ENCODE measurements around the gene LY6G5B. TPM values are rescaled to one million over a fixed set of nuclear protein-coding genes. Genes with fewer than 3 reads are reported as not detected.

LY6G5B gene
- 10 to 100 TPM; 16.1 to 25.0 TPM for total RNA-seq

GRCh38 chr6:31669676-31670075 lies at the start of gene LY6G5B:
TSS of gene LY6G5B (plus strand) at chr6:31669976. CDS start at chr6:31670951, 975 bp downstream.
- DNase-seq = no peak
- no peak for ATAC-seq
- H3K36me3 Mint-ChIP-seq = peaks cover 61% of the 10 kb centered on the region

GRCh38 chr6:31620586-31621319 lies 49.0 kb upstream of the LY6G5B start, which contains the start of gene PRRC2A:
TSS of gene PRRC2A (plus strand) at chr6:31620715. CDS start at chr6:31622790, 2,075 bp downstream.
- Mint-ChIP-seq H3K36me3 (peaks cover 51% of the 10 kb centered on the region), H3K27me3 (no peaks in the 10 kb centered on the region), H3K4me1 (peaks cover 45% of the 10 kb centered on the region), H3K27ac (peak within 1 kb of the TSS; percentile 96), H3K9me3 (ENCODE audit: low read depth) (no peaks in the 10 kb centered on the region), H3K4me3 (peak within 1 kb of the TSS; percentile 99)
- CTCF ChIA-PET = interaction anchor here (0.6 to 1.6 kb wide), 7 partner anchors 22 to 122 kb away, joined by 3 to 7 read pairs (median 3); no protein-coding TSS in a partner anchor
- DNase-seq (peak; percentile 88), ATAC-seq (peak; percentile 28)

More at GRCh38 chr6:31669676-31670075, at the start of gene LY6G5B:
- no peaks in the 10 kb centered on the region for H3K9me3 Mint-ChIP-seq (ENCODE audit: low read depth)
- peak within 1 kb of the TSS; percentile 12 for H3K27ac Mint-ChIP-seq
- CTCF ChIA-PET = interaction anchor here (1.3 to 1.6 kb wide), 2 partner anchors 18 to 122 kb away, joined by 3 read pairs; partner anchors contain the start of gene BAG6
- no peak within 1 kb of the TSS for H3K4me3 Mint-ChIP-seq
- H3K4me1 Mint-ChIP-seq = peaks cover 27% of the 10 kb centered on the region
- no peaks in the 10 kb centered on the region for H3K27me3 Mint-ChIP-seq

- Mint-ChIP-seq H3K27me3 (no peaks in the 10 kb centered on the region), H3K36me3 (peaks cover 56% of the 10 kb centered on the region), H3K27ac (peak overlapping the region; percentile 96), H3K4me3 (peak overlapping the region; percentile 99), H3K4me1 (peaks cover 40% of the 10 kb centered on the region), H3K9me3 (ENCODE audit: low read depth) (no peaks in the 10 kb centered on the region)
- CTCF ChIA-PET = interaction anchor here (0.6 to 1.9 kb wide), 7 partner anchors 23 to 128 kb away, joined by 3 to 8 read pairs (median 3); no protein-coding TSS in a partner anchor
- no peak for DNase-seq
- no peak for ATAC-seq
These were observed 48.3 kb upstream of the LY6G5B start for GRCh38 chr6:31621320-31621939.

DNA sequence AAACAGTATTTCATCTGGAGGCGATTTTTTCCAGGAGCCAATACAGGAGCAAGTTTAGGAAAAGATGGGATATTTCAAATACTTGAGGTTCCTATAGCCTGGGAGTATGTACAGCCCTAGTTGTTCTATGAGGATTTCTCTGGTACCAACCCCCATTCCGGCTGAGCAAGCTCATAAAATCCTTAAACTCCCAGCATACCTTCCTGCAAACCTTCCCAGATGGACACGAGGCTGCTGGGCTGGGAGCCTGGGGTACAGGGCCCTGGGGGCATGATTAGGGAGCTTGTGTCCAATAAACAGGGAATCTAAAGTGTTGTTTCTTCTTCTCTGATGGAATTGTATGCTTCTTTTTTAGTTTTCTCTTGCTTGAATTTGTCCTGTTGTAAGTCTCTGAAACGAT lies 47.8 kb upstream of the LY6G5B start:
- H3K4me1 Mint-ChIP-seq = peaks cover 37% of the 10 kb centered on the region
- H3K27me3 Mint-ChIP-seq = no peaks in the 10 kb centered on the region
- DNase-seq = no peak
- CTCF ChIA-PET = interaction anchor here (1.0 to 1.9 kb wide), 9 partner anchors 24 to 208 kb away, joined by 3 to 8 read pairs (median 3); partner anchors contain the start of gene LST1
- peaks cover 58% of the 10 kb centered on the region for H3K36me3 Mint-ChIP-seq
- H3K9me3 Mint-ChIP-seq (ENCODE audit: low read depth) = no peaks in the 10 kb centered on the region
- no peak for ATAC-seq
- H3K4me3 Mint-ChIP-seq = peak overlapping the region; percentile 99
- H3K27ac Mint-ChIP-seq = peak overlapping the region; percentile 96

- H3K27ac Mint-ChIP-seq = peak overlapping the region; percentile 96
These were observed 47.1 kb upstream of the LY6G5B start for GRCh38 chr6:31622684-31623091.

DNA sequence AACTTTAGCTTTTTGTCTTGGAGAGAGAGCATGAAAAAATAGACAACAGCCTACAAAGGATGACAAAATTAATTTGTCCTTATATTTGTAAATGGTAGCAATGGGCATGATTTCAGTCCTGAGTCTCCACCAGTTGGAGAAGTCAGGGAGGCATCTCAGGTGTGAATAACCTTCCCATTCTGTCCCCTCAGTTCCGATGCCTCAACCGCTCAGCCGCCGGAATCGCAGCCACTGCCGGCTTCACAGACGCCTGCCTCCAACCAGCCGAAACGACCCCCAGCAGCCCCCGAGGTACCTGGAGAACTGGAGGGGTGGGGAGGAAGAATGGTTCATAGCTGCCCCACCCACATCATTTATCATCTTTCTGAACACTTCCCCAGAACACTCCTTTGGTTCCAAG lies 45.7 kb upstream of the LY6G5B start:
- no peak overlapping the region for H3K27ac Mint-ChIP-seq
- no peaks in the 10 kb centered on the region for H3K27me3 Mint-ChIP-seq
- peaks cover 71% of the 10 kb centered on the region for H3K36me3 Mint-ChIP-seq
- ATAC-seq (no peak), DNase-seq (no peak)
- CTCF ChIA-PET = no interaction called here
- H3K9me3 Mint-ChIP-seq (ENCODE audit: low read depth) = no peaks in the 10 kb centered on the region
- H3K4me1 Mint-ChIP-seq = peaks cover 32% of the 10 kb centered on the region
- H3K4me3 Mint-ChIP-seq = no peak overlapping the region

More at GRCh38 chr6:31622684-31623091, 47.1 kb upstream of the LY6G5B start:
- H3K4me3 Mint-ChIP-seq = peak overlapping the region; percentile 99
- peaks cover 36% of the 10 kb centered on the region for H3K4me1 Mint-ChIP-seq
- H3K27me3 Mint-ChIP-seq = no peaks in the 10 kb centered on the region
- H3K9me3 Mint-ChIP-seq (ENCODE audit: low read depth) = no peaks in the 10 kb centered on the region
- ATAC-seq = no peak
- H3K36me3 Mint-ChIP-seq = peaks cover 64% of the 10 kb centered on the region
- CTCF ChIA-PET = interaction anchor here (0.9 to 1.9 kb wide), 11 partner anchors 24 to 207 kb away, joined by 3 to 8 read pairs (median 3); partner anchors contain the start of genes GPANK1 and LST1
- no peak for DNase-seq

- peaks cover 21% of the 10 kb centered on the region for H3K4me1 Mint-ChIP-seq
- CTCF ChIA-PET = interaction anchor here (0.9 to 1.6 kb wide), 3 partner anchors 9 to 45 kb away, joined by 3 to 5 read pairs (median 3); no protein-coding TSS in a partner anchor
- no peaks in the 10 kb centered on the region for H3K9me3 Mint-ChIP-seq (ENCODE audit: low read depth)
- no peak overlapping the region for H3K4me3 Mint-ChIP-seq
- no peak for DNase-seq
- H3K27ac Mint-ChIP-seq = no peak overlapping the region
- peaks cover 80% of the 10 kb centered on the region for H3K36me3 Mint-ChIP-seq
- H3K27me3 Mint-ChIP-seq = no peaks in the 10 kb centered on the region
- ATAC-seq = no peak
These were observed 42.8 kb upstream of the LY6G5B start for GRCh38 chr6:31626952-31627351.

DNA sequence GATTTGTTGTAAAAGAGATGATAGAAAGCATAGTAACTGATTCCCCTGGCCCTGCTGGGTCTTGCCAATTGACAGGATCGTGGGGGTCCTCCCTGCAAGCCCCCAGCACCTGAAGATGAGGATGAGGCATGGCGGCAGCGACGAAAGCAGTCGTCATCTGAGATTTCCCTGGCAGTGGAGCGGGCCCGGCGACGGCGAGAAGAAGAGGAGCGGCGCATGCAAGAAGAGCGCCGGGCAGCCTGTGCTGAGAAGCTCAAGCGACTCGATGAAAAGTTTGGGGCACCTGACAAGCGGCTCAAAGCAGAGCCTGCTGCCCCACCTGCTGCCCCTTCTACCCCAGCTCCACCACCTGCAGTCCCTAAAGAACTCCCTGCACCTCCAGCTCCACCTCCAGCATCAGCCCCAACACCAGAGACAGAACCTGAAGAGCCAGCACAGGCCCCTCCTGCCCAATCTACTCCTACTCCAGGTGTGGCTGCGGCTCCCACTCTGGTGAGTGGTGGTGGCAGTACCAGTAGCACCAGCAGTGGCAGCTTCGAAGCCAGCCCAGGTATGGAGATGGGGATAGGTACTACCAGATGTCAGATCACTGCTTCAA lies 42.0 kb upstream of the LY6G5B start:
- Mint-ChIP-seq H3K9me3 (ENCODE audit: low read depth) (no peaks in the 10 kb centered on the region), H3K27me3 (no peaks in the 10 kb centered on the region), H3K36me3 (peaks cover 76% of the 10 kb centered on the region), H3K4me1 (peaks cover 13% of the 10 kb centered on the region), H3K27ac (no peak overlapping the region), H3K4me3 (no peak overlapping the region)
- no peak for ATAC-seq
- CTCF ChIA-PET = interaction anchor here (0.9 to 1.6 kb wide), 2 partner anchors 9 to 12 kb away, joined by 3 to 5 read pairs; no protein-coding TSS in a partner anchor
- DNase-seq = no peak

DNA sequence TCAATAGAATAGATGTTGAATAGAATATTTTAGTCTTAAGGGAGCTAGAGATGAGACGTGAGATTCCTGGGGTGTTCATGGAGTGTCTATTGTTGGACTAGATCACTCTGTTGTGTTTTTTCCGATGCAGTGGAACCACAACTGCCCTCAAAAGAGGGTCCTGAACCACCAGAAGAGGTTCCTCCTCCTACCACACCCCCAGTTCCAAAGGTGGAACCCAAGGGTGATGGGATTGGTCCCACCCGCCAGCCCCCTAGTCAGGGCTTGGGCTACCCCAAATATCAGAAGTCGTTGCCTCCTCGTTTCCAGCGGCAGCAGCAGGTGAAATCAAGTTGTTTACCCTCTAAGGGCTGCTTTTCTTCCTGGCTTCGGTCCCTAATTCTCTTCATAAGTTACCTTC lies 40.8 kb upstream of the LY6G5B start:
- Mint-ChIP-seq H3K27ac (no peak overlapping the region), H3K4me3 (no peak overlapping the region), H3K9me3 (ENCODE audit: low read depth) (no peaks in the 10 kb centered on the region), H3K27me3 (no peaks in the 10 kb centered on the region), H3K4me1 (peaks cover 8% of the 10 kb centered on the region), H3K36me3 (peaks cover 73% of the 10 kb centered on the region)
- DNase-seq (no peak), ATAC-seq (no peak)
- CTCF ChIA-PET = no interaction called here

DNA sequence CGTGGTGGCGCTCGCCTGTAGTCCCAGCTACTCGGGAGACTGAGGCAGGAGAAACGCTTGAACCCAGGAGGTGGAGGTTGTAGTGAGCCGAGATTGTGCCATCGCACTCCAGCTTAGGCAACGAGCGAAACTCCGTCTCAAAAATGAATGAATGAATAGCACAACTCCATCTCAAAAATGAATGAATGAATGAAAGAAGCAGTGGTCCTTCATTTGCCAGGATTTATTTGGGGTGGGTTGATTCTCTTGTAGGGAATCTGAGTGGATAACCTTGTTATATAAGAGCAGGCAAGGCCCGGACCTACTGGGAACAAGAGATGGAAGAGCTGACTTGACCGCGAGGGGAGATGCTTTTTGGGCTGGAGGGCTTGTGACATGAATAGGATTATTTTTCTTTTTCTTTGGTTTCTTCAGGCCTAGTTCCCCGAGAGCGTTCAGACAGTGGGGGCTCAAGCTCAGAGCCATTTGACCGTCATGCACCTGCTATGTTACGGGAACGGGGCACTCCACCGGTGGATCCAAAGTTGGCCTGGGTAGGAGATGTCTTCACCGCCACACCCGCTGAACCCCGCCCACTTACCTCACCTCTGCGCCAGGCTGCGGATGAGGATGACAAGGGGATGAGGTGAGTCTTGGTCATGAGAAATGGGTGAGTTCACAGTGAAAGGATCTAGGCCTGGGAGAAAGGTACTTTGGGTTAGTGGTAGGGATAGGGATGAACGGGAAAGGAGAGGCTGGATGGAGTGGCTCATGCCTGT lies 39.4 kb upstream of the LY6G5B start:
- CTCF ChIA-PET = interaction anchor here (0.6 kb wide), 1 partner anchor 160 kb away, joined by 4 read pairs; no protein-coding TSS in a partner anchor
- no peak overlapping the region for H3K4me3 Mint-ChIP-seq
- no peaks in the 10 kb centered on the region for H3K9me3 Mint-ChIP-seq (ENCODE audit: low read depth)
- DNase-seq (no peak), ATAC-seq (no peak)
- H3K27ac Mint-ChIP-seq = no peak overlapping the region
- H3K36me3 Mint-ChIP-seq = peaks cover 72% of the 10 kb centered on the region
- no peaks in the 10 kb centered on the region for H3K27me3 Mint-ChIP-seq
- H3K4me1 Mint-ChIP-seq = peaks cover 9% of the 10 kb centered on the region

- Mint-ChIP-seq H3K4me1 (peaks cover 7% of the 10 kb centered on the region), H3K36me3 (peaks cover 69% of the 10 kb centered on the region), H3K9me3 (ENCODE audit: low read depth) (no peaks in the 10 kb centered on the region), H3K4me3 (no peak overlapping the region), H3K27me3 (no peaks in the 10 kb centered on the region), H3K27ac (no peak overlapping the region)
- no peak for ATAC-seq
- DNase-seq = no peak
- CTCF ChIA-PET = no interaction called here
These were observed 38.6 kb upstream of the LY6G5B start for GRCh38 chr6:31631209-31631608.

DNA sequence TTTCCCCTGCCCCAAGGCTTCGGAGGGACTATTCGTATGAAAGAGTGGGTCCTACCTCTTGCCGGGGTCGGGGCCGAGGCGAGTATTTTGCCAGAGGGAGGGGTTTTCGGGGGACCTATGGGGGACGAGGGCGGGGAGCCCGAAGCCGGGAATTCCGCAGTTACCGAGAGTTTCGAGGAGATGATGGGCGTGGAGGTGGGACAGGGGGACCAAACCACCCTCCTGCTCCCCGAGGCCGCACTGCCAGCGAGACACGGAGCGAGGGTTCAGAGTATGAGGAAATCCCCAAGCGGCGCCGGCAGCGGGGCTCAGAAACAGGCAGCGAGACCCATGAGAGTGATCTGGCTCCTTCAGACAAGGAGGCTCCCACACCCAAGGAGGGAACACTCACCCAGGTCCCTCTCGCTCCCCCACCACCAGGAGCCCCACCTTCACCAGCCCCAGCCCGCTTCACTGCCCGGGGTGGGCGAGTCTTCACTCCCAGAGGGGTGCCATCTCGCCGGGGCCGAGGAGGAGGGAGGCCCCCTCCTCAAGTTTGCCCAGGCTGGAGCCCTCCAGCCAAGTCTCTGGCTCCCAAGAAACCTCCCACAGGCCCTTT lies 38.0 kb upstream of the LY6G5B start:
- peaks cover 67% of the 10 kb centered on the region for H3K36me3 Mint-ChIP-seq
- CTCF ChIA-PET = no interaction called here
- H3K4me3 Mint-ChIP-seq = no peak overlapping the region
- DNase-seq (no peak), ATAC-seq (no peak)
- peaks cover 5% of the 10 kb centered on the region for H3K4me1 Mint-ChIP-seq
- no peak overlapping the region for H3K27ac Mint-ChIP-seq
- H3K27me3 Mint-ChIP-seq = no peaks in the 10 kb centered on the region
- H3K9me3 Mint-ChIP-seq (ENCODE audit: low read depth) = no peaks in the 10 kb centered on the region

All from activated CD8-positive, alpha-beta memory T cell treated with anti-CD3 and anti-CD28 coated beads, Interleukin-2, amount 10 ng/mL, durations not matched to agents 7 days and 5 days (primary cell).